Fibroblast of gingiva (primary cell): ENCODE measurements around the gene ABI3BP.

Experiments
- DNase-seq: peaks from one replicate; pipeline ENCODE4 v3.0.0-alpha.2; 2011; ENCODE audit warnings: low read depth

ABI3BP gene

DNA sequence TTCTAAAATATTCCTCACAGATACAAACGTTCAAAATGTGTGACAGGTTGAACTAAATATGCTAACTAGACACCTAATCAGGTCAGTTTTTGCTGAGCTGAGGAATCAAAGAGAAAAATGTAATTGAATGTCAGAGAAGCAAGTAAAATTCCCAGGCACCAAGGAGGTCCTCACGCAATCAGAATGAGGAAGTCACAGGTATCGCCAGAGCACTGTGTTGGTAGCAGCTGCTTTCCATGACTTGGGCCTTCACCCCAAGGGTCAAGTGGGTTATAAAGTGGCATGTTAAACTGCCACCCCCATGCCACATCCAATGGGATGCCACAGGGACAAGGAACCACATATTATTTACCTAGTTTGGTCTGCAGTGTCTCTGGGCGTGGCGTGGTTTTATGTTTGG is 158.9 kb downstream of the ABI3BP start:
- no peak for DNase-seq

DNA sequence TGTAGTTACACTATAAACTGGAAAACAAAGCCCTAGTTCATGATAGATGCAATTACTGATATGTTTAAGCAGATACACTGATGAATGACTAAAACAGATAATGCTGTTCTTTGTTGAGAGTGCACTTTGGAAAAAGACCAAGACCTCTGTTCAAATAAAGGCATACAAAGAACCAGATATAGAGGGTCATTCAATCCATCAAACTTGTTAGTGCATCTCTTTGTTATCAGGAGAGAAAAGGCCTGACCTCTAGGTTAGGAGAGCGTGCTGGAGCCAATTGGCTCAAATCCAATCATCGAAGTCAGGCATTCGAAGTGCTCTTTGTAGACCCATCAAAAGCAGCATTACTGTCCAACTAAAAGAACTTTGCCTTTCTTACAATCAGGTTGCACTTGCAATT is 159.7 kb downstream of the ABI3BP start:
- DNase-seq = no peak

DNA sequence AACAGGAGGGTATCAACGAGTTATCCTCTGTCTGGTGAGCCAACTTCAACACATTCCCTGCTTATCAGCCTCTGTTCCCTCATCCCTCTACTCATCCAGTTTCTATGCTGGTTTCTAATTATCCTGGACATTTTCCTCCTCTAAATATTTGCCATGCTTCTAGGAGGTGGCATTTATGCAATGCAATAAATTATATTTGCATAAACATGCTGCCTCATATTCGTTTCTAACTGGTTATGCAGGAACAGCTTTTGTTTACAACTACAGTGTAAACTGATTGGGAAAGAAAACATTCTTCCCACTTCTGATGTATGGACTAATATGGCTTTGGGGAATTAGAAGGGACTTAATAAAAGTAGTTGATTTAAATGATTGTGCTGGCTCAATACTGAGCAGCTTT is 161.6 kb downstream of the ABI3BP start:
- peak; percentile 7 for DNase-seq

DNA sequence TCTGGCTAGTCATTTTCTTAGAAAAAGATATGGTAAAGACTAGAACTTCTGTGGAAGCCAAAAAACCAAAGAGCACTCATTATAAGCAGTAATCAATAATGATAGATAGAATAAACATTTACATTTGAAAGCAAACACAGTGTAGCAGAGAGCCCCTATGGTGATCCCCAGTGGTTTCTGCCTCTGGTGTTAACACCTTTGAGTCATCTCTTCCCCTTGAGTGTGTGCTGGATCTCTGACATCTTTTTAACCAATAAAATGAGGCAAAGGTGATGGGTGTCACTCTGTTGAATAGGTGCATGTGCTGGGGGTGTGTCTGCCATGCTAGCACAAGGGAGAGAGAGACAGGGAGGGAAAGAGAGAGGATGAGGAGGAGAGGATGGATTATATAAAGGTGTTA is 162.3 kb downstream of the ABI3BP start:
- no peak for DNase-seq

DNA sequence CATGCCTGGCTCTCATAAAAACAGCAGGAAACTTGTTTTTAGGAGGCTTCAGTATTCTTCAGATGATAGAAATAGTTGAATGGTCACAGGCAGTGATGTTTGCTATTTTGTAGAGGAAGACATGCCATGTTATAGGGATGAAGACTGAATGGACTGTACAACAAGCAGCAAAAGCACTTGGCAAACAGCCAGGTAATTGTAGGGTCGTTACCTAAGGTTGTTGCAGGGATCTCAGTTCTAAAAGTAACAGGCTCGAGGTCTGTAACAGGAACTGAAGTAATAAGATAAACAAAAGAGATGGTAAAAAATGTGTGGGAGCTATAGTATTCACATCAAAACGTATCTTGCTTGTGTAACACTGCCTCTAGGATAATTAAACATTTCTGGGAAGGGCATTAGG is 167.6 kb downstream of the ABI3BP start:
- DNase-seq = no peak

DNA sequence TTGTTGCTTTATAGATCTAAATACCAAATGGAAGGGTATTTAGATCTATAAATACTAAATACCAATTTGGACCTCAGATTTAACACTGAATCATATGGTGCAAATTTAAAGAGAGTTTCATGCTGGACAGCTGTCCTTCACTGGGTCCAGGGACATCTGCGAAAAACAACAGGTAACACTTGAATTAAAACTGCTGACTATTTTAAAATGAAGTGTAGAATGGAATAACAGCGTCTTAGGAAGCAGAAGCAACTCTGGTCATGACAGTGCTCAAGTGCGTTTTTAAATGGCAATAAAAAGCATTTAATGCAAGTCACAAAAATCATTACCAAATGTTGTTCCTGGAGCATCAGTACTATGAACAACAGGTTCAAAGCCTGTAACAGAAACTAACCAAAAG is 177.6 kb downstream of the ABI3BP start:
- DNase-seq = no peak

DNA sequence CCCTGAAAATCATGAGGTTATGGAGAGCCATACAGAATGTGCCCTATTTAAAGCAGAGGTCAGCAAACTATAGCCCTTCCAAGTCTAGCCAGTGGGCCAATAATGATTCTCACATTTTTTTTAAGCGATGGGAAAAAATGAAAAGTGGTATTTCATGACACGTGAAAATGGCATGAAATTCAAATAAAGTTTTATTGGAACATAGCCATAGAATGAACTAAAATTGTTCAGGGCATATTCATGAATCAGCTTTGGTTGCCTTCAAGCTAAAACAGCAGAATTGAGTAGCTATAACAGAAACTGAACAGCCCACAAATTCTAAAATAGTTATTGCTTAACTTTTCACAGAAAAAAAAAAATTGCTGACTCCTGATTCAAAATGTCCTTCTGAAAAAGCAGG is 179.4 kb downstream of the ABI3BP start:
- DNase-seq = no peak

DNA sequence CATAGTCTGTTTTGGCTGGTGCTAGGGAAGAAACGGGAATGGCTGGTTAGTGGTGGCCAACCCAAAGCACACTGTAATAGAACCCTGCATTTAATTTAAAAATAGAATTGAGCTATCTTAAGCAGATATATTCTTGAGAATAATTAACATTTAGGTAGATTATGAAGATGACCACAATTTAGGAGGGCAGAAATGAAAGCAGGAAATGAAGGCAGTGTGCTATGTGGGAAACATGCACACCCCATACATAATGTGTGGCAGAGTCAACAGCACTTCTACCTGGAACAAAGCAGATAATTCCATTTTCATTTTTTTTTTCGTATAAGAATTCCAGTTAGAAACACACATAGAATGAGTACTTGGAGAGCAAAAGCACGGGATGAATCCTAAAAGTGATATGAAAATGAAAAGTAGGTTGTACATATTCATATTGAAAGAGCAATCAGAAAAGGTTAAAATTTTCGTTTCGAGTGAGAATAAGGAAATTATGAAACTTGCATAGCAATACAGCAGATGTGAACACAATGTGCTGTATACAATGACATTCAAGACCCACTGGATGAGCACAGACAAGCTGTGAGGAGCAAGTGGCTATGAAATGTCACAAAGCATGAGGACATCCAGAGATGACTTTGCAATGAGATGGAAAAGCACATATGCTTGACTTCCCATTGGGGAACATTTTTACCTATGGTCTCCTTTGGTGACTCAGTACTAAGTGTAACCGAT is 181.3 kb downstream of the ABI3BP start:
- no peak for DNase-seq

DNA sequence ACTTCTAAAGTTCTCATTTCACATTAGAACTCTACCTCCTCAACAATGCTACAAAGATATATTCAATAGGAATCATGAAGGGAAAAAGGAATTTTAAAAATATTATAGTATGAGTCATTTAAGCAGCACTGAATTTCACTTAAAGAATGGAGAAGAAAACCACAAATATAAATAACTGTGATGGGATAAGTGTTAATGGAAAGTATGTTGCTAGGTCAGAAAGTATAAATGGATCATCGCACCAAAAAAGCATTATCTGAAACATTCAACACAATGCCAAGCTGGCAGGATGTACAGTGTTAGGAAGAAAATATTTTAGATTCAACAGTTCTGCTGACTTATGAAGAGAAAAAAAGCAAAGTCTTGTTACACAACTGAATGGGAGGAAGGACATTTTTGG is 182.6 kb downstream of the ABI3BP start:
- peak; percentile 90 for DNase-seq

DNA sequence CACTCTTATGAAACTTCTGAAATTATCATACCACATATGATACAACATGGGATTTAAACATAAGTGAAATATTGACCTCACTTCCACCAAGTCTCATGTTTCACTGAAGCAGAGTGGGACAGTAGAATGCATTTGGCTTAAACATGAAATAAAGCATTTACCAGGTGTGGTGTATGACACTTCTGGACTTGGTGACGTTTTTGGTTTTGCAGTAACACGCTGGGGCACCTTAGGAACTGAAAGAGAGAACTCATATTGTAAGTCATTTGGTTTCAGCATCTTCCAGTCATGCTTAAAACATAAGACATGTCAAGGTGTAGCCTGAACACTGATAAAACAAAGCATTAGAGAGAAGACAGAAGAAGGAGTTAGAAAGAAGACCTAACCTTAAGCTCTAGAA is 188.6 kb downstream of the ABI3BP start:
- DNase-seq = no peak

DNA sequence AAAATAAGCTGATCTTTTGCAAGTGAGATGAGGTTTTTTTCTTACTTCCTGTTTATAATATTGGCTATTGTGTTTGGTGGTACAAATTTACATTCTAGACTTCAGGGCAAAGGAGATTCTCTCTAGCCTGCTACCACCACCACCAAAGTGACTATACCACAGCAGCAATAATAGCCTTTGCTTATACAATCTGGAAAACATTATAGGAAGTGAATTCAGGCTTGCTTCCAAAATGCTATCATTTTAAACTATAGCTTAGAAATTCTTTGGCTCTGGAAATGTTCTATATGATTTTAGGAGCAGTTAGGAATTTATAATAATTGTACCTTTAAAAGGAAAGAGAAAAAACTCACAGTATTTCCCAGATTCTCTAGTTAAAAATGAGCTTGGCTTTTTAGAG is 189.5 kb downstream of the ABI3BP start:
- no peak for DNase-seq

DNA sequence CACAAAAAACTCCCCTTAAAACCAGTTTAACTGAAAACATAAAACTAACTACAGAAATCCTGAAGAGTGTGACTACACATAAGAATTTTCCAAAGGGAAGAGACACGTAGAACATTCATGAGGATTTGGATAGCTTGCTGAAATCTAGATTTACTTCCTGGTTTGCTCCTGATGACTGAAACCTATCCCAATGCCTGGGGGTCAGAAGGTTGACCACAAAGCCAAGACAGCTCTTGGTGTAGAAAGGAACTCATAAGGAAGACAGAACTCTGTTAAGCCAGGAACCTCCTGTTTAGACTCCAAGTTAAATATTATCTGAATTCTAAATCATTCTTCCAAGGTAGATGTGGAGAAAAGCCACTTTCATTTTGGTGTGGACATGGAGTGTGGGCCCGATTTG is 191.1 kb downstream of the ABI3BP start:
- no peak for DNase-seq

DNA sequence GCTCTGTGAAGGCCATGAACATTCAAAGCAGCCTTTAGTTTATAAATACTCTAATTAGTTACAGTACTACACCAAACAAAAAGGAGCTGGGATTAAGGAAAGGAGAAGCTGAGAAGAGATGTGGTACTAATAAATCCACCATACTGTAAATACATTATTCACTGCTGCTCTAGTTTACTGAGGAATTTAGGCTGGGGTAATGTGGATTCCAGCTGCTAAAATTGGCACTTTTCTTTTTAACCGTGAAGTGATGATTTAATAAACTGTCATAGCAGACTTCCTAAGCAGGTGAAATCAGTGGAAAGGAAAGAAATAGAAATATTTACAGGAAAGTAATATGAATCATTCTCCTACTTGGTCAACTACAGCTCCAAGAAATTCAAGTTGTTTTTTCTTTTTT is 195.2 kb downstream of the ABI3BP start:
- no peak for DNase-seq

DNA sequence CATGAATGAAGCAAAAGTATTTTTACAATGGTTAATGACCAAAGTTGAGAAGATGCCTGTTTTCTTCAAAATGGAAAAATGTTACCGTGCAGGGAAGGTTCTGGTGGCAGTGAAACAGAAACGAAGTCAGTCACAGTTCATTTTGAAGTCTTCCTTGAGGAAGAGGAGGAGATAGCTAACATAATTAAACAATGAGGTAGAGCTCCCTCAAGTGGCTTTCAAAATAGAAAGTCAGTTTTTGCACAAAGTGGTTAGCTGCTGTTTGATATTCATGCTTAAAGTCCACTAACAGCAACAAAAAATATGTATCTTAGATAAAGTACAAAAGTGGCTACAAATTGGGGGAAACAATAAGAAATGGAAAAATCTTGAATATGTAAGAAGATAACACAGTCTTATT is 196.7 kb downstream of the ABI3BP start:
- peak; percentile 40 for DNase-seq

DNA sequence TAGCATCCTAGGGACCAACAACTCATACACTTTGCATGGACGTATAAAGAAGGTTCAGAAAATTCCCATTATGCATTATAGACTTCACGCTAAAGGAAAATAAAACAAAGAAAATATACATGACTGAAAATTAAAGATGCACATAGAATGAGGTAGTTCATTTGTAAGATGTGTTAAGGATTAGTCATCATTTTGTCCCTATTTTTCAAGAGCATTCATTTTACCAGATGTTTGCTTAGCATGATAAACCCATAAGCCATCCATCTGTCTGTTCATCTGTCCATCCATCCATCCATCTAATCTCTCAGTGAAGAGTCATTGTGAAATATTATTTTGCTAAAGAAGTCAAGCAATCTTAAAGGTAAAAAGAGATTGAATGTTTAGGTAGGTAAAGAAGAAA is 203.6 kb downstream of the ABI3BP start:
- DNase-seq = no peak

DNA sequence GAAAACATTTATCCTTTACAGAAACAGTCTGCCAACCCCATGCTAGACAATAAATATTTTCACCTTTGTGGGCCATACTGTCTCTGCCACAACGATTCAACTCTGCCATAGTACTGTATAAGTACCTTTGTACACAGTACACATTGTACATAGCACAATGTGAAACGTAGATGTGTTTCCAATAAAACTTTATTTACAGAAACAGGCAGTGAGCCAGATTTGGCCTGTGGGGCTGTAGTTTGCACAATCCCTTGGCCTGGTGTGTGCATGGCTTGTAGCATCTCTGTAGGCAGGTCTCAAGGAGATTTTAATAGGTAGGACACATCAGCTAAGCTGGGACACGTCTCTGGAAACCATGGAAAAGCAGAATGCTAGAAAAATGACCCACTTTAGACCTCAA is 209.6 kb downstream of the ABI3BP start:
- DNase-seq = no peak

DNA sequence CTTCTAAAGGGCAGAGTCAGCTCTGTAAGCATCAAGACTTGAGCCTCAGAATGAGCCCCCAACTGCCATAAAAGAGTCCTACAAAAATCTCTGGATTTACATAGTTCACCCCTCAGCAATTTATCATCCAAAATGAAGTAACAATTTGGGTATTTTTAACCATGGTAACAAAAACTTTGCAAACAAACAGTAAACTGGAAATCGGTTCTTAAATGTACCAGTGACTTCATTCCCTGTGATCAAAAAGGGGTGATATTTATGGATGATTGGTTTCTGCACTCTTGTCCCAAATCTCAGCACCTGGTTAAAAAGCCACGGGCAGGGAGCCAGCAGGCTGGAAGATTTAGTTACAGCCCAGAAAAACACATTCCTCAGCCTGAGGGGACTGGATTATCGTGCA is 210.3 kb downstream of the ABI3BP start:
- peak; percentile 38 for DNase-seq

DNA sequence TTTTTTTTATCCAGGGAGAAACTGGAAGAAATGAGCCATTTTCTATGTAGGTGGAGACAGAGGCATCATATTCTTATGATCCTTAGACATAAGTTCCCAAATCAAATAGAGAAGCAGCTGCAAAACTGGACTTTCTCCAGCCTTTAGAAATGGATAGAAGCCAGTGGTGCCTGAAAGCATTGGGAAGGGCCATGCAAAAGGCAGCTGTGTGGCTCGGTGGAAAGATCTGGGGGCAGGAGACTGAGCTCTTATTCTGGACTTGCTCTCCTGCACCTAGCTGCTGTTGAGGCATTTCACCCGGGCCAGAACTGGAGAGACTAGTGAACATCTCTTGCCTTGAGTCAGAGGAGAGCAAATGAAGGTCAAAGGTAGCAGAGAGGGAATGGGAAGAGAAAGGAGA is 210.9 kb downstream of the ABI3BP start:
- DNase-seq = no peak

DNA sequence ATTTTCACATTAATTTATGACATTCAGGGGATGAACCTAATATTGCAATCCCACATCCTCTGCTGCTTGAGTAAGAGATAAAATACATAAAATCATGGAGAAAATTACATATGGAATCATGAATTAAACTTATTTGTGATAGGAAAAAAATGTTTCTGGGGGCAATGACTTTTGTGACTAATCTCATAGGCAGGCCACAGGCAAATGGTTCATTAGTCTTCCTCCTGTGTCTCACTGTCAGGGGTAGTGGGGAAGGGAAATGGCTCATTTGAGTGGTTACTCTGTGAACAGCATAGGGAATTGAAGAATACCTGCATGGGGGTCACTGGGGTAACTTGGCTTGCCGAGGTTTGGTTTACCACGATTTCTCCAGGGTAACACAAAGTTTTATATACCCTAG is 211.9 kb downstream of the ABI3BP start:
- DNase-seq = no peak

DNA sequence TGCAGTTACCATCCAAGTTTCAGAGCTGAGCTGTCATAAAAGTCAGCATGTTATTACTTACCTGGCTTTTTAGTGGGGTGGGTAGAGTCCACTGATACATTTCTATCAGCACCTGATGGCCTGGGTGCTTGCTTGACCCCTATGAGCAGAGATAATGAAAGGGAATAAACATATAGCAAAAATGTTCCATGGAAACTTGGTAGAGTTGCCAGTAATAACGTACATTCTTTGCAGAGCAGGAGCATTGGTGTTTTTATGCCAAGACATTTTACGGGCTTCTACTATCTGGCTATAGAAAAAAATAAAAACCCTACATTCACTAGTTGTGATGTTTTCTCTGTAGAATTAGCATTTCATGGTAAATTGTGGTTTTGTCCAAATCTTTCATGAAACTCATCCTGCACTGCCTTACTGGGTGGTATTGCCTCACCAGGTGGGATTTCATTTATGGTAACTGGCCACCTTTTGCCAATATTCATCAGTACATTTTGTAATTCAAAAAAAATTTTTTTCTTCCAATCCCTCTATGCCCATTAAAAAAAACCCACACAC is 213.1 kb downstream of the ABI3BP start:
- no peak for DNase-seq

DNA sequence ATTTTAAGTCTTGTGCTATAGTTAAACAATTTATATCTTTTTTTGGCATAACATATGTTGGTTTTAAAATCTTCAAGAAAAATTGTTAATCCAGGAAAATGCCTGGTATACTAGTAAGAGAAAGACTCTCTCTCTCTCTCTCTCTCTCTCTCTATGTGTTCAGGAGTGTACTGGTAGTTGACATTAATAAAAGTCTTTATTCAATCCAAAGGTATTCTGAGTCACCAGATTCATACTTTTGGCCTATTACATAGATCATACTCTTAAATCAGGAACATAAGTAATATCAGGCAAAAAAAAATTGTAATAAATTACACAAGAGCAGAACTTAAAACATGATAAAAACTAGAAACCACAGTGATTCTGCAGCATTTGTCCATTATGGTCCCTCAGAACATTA is 213.7 kb downstream of the ABI3BP start:
- no peak for DNase-seq

DNA sequence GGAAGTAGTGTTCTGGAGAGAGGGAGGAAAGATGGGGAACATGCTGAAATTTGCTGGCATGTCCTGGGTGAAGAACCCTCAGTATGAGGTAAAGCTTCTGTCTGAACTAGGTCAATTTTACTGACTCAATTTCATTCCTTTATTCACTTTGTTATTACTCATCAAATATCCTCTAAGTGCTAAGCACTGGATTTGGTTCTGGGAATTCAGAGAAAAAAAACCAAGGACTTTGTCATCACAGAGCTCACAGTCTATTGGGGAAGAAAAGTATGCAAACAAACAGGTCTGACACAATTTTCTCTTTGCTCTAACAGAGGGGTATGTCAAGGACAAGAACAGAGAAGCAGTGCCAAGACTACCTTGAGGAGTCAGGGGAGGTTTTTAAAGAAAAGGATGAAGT is 215.9 kb downstream of the ABI3BP start:
- DNase-seq = no peak

DNA sequence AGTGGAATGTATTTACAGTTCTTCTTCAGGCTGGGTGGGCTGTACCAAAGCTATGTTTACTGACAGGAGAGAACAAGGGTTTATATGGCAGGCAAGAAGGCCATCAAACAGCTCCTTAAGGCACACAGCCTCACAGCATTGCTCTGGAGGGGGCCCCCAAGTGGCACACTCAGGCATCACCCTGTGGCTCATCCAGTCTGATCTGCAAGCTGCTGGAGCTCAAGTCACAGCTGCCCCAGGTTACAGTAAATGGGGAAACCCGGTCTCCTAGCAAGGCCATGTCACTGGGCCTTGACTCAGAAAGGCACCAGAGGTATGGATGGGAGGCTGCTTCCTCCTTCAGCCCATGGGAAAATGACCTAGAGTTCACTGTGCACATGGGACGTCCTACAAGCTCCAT is 216.5 kb downstream of the ABI3BP start:
- no peak for DNase-seq

DNA sequence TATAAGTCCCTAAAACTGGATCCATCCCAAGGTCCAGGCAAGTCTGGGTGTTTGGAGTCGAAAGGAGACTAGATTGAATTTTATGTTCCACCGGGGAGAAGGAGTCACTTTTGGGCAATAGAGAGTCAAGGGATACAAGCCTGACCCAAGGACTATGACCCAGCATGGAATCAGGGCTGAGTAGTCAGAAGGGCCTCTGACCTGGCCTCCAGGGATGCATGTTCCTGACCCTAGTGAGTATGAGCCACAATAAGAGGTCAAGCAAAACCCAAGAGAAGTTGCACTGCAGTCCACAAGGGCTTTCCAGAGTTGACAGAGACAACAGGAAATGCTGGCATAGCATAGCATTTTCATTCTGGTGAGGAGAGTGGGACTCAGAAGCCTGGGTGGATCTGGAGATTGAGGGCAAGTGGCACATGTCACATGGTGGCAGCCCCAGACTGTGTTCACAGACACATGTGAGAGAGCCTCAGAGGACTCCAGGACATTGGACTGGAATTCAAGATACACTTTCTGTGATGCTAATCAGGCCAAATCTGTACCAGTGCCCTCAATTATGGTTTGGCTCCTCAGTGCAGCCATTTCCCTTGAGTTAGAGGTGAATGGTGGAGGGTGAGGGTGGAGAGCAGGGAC is 217.0 kb downstream of the ABI3BP start:
- DNase-seq = no peak
